D721Med (cell line): Measurements from ENCODE around the gene KIAA0513.

Experiments used
- DNase-seq: peaks from one replicate; pipeline ENCODE4 v3.0.0; 2011; ENCODE audit warnings: low spot score; ENCODE audit not compliant: insufficient read length
- FAIRE-seq: peaks from 2 replicates; lab custom pipeline; 2011; peaks lifted over from hg19 to GRCh38; lab: Jason Lieb, UNC
- TF ChIP-seq, protein P1 (sequence below): IDR thresholded peaks from 2 replicates; pipeline ENCODE4 v1.5.1; 2012; ENCODE audit warnings: mild to moderate bottlenecking, control low read depth; ENCODE audit not compliant: insufficient read depth; ENCODE audit errors: missing control alignments

Gene KIAA0513

GRCh38 chr16:85010446-85010930 lies 17.1 kb upstream of the KIAA0513 start:
- TF ChIP-seq, protein P1, sequence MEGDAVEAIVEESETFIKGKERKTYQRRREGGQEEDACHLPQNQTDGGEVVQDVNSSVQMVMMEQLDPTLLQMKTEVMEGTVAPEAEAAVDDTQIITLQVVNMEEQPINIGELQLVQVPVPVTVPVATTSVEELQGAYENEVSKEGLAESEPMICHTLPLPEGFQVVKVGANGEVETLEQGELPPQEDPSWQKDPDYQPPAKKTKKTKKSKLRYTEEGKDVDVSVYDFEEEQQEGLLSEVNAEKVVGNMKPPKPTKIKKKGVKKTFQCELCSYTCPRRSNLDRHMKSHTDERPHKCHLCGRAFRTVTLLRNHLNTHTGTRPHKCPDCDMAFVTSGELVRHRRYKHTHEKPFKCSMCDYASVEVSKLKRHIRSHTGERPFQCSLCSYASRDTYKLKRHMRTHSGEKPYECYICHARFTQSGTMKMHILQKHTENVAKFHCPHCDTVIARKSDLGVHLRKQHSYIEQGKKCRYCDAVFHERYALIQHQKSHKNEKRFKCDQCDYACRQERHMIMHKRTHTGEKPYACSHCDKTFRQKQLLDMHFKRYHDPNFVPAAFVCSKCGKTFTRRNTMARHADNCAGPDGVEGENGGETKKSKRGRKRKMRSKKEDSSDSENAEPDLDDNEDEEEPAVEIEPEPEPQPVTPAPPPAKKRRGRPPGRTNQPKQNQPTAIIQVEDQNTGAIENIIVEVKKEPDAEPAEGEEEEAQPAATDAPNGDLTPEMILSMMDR = no peak
- FAIRE-seq (no peak), DNase-seq (no peak)

DNA sequence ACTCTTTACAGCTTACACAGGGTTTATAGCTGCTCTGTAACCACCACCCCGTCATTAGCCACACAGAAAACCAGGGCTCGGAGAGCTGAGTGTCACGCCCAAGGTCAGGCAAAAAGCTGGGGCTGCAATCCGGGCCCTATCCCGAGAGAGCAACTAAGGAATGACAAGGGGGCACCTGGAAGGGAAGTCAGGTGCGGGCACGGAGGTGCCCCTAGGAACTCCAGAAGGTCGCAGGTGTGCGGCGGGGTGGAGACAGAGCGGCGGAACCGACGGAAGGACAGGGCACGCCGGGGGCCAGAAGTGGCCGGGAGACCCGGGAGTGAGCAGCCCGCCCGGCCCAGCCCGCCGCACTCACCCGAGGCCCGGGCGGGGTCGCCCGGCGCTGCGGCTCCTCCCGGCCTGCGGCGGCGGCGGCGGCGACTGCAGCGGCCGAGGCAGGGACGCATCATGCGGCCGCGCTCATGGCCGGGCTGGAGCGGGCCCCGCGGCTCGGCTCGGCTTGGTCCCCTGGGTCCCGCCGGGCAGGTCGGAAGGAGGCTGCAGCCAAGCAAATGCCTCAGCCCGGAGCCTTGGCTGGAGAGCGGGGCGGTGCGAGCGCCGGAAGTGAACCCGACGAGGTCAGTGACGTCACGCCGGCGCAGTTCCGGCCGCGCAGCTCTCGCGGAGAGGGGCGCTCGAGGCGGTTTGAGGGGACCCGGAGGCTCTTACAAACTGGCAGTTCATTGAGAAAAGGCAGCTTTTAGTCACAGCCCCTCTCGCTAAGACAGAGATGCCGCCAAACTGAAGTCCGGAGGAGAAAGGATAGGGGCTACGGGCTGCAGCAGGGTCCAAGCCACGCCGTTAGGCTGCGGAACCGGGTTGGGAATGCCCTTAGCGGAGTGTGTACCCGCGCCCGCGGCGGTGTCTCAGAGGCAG lies 16.4 kb upstream of the KIAA0513 start, which contains the start of gene ZDHHC7:
ZDHHC7 (minus strand) TSS at position 605 of the 915 bp plus-strand sequence. CDS start 20,917 bp downstream, outside the sequence.
- TF ChIP-seq, protein P1 = no peak
- FAIRE-seq (no peak), DNase-seq (peak; percentile 53)

GRCh38 chr16:85011846-85012284 lies 15.7 kb upstream of the KIAA0513 start:
- FAIRE-seq (no peak), DNase-seq (no peak)
- TF ChIP-seq, protein P1 = no peak

GRCh38 chr16:85014311-85014710 lies 13.3 kb upstream of the KIAA0513 start:
- TF ChIP-seq, protein P1 = no peak
- no peak for DNase-seq
- FAIRE-seq = no peak

DNA sequence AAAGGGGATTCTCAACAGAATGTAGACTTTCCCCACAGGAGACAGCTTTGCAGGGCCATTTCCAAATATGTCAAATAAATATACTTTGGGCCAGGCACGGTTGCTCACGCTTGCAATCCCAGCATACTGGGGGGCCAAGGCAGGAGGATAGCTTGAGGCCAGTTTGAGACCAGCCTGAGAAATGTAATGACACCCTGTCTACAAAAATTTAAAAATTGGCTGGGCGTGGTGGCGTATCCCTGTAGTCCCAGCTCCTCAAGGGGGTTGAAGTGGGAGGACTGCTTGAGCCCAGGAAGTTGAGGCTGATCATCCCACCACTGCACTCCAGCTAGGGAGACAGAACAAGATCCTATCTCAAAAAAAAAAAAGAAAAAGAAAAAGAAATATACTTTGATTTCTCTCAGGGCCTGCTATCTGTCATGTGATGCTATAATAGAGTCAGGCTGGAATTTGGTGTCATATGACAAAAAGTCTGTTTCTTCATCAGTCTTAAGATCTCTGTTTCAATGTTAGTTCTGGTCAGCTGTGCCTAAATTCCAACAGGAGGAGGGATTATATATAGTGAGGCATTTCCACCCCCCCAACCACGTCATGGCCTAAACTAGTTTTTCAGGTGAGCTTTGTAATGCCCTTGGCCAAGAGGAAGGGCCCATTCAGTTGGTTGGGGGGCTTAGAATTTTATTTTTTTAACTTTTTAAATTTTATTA lies 12.0 kb upstream of the KIAA0513 start:
- FAIRE-seq (no peak), DNase-seq (no peak)
- TF ChIP-seq, protein P1 = no peak

- FAIRE-seq (no peak), DNase-seq (no peak)
- TF ChIP-seq, protein P1 = no peak
Observed at GRCh38 chr16:85017151-85017550, 10.4 kb upstream of the KIAA0513 start.

DNA sequence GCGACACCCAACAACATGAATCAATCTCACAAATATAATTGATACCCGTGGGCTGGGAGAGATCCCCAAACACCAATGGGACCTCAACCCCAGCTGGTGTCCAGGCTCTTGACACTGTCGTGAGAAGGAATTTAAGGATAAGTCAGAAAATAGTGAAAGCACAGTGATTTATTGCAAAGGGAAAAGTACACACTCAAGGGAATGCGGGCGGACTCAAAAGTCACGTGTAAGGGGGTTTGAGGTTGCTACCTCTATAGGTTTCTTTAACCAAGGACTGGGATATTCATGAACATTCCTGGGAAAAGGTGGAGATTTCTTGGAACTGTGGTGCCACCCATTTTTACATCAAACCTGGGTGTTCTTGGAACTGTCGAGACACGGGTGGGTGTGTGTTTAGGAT lies 10.0 kb upstream of the KIAA0513 start:
- DNase-seq (no peak), FAIRE-seq (no peak)
- TF ChIP-seq, protein P1 = no peak
